Coronary artery (tissue), 2 donors: ENCODE measurements around the gene GARIN5B.

Source experiments
- DNase-seq: peaks from one replicate; pipeline ENCODE4 v3.0.0-alpha.2; 2017; ENCODE audit warnings: low spot score
- H3K27ac ChIP-seq, 2 donors: fragments of 200-600 bp; sonication (generic); one replicate each; pipeline ENCODE4 v1.5.1; 2016 to 2019
- H3K4me3 ChIP-seq: fragments of 200-600 bp; sonication (generic); 2 replicates; pipeline ENCODE4 v1.5.1; 2016; ENCODE audit warnings: mild to moderate bottlenecking, moderate library complexity
- TF ChIP-seq, protein P1 (sequence below): fragments of 200-600 bp; sonication (generic); IDR thresholded peaks from one replicate; pipeline ENCODE4 v1.5.1; 2019; ENCODE audit warnings: antibody characterized with exemption

Gene GARIN5B

DNA sequence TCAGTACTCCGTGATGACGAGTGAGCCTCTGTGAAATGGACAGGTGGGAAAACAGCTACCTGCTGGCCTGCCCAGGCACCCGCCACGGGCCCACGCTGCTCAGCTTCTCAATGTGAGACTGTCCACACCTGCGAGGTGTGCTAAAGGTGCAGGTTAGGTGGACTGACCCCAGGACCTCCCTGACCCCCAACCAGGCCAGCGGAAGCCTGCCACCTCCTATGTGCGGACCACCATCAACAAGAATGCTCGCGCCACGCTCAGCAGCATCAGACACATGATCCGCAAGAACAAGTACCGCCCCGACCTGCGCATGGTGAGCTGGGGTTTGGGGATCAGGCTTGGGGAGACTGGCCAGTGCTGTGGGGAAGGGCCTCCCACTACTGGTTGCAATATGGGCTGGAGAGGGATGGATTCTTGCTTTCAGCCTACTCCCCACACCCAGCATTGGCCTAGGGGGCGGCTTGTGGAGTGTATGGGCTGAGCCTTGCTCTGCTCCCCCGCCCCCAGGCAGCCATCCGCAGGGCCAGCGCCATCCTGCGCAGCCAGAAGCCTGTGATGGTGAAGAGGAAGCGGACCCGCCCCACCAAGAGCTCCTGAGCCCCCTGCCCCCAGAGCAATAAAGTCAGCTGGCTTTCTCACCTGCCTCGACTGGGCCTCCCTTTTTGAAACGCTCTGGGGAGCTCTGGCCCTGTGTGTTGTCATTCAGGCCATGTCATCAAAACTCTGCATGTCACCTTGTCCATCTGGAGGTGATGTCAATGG lies 24.9 kb upstream of the GARIN5B start:
- Histone ChIP-seq H3K27ac (no peak overlapping the region), H3K4me3 (peak overlapping the region; percentile 83)

DNA sequence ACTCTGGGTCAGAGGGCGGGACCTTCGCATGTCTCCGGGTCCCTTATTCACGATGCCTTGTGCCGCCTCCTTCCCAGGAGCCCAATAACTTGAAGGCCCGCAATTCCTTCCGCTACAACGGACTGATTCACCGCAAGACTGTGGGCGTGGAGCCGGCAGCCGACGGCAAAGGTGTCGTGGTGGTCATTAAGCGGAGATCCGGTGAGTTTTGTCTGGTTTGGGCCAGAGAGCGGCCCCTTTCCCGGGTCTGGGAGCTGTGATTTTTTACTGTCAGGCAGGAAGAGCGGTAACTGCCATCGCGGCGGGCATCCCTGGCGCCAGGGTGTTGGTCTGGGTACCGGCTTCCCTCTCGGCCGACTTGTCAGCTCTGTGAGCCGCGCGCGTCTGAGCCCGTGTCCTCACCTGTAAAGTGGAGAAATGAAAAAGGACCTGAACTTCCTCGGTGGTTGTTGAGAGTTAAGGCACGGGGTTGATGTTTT lies 23.5 kb upstream of the GARIN5B start:
- peak overlapping the region; percentile 79 to 97 for H3K27ac ChIP-seq
- TF ChIP-seq, protein P1, sequence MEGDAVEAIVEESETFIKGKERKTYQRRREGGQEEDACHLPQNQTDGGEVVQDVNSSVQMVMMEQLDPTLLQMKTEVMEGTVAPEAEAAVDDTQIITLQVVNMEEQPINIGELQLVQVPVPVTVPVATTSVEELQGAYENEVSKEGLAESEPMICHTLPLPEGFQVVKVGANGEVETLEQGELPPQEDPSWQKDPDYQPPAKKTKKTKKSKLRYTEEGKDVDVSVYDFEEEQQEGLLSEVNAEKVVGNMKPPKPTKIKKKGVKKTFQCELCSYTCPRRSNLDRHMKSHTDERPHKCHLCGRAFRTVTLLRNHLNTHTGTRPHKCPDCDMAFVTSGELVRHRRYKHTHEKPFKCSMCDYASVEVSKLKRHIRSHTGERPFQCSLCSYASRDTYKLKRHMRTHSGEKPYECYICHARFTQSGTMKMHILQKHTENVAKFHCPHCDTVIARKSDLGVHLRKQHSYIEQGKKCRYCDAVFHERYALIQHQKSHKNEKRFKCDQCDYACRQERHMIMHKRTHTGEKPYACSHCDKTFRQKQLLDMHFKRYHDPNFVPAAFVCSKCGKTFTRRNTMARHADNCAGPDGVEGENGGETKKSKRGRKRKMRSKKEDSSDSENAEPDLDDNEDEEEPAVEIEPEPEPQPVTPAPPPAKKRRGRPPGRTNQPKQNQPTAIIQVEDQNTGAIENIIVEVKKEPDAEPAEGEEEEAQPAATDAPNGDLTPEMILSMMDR = no peak
- H3K4me3 ChIP-seq = peak overlapping the region; percentile 83
- DNase-seq = no peak

More for the DNA sequence above, 24.9 kb upstream of the GARIN5B start:
- TF ChIP-seq, protein P1 = no peak
- DNase-seq = no peak

DNA sequence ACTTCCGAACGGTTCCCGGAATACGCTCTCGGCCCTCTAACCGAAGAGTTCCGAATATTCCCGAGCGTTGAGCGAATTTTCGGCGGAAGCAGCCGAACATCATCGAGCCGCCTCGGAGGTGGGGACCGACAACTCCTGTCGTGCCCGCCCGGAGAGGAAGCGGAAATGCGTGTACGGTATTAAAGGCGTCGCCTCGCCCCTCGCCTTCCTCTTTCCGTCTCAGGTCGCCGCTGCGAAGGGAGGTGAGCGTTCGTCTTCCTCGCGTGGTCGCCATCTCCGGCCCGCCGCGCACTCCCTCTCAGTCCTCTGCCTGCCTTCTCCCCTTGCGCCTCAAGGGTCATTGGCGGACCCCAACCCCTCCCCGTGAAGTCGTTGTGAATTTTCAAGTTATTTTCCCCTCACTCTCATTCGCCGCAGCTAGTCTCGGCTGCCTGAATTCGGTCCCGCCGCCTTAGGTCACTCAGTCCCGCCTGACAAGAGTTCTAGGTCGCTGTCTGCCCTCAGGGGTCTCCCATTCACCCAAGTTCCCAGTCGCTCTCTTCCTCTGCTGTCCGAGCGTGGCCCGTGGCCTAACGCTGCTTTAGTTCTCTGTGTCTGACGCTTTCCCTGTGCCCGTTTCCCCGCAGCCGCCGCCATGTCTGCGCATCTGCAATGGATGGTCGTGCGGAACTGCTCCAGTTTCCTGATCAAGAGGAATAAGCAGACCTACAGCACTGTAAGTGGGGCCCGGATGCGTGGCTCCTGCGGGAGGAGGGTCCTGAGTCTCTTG lies 22.8 kb upstream of the GARIN5B start, which contains the start of gene RPL28:
Gene RPL28 (plus strand): TSS at position 209 of the 769 bp plus-strand sequence. CDS start 426 bp downstream, at position 635.
- Histone ChIP-seq H3K27ac (peak within 1 kb of the TSS; percentile 79 to 97), H3K4me3 (peak within 1 kb of the TSS; percentile 83)
- peak; percentile 98 for DNase-seq
- TF ChIP-seq, protein P1 = no peak

DNA sequence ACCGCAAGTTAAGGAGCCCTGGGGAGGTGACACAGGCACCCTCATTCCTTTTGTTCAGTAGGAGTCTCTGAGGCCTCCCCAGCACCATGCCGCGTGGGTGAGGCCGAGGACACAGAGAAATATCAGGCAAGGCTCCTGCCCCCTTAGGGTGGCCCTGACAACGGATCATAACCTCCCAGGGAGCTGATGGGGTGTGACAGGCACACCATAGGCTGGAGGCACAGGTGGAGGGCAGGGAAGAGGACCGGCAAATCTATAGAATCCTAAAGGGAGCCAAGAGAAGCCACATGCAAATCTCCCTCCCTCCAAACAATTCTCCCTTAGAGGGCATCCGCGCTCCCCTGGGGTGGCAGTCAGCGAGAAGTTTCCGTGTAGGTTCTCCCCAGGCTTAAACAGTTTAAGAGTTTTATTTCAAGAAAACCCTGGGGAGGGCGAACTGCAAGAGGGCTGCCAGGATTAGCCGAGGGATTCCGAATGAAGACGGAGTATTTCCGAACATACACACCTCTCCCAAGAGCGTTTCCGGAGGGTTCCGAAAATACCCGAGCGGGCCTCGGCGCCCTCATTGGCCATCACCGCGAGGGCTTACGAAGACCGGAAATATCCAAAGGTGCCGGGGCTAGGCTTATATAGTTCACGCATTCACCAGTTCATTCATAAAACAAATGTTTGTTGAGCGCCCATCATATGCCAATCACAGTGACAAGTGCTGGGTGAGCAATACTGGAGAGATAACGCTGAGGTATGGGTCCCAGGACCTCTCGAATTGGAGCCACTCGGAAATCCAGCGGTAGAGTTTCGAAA lies 22.1 kb upstream of the GARIN5B start:
- TF ChIP-seq, protein P1 = no peak
- Histone ChIP-seq H3K4me3 (peak overlapping the region; percentile 83), H3K27ac (peak overlapping the region; percentile 79 to 97)
- DNase-seq = peak; percentile 95

DNA sequence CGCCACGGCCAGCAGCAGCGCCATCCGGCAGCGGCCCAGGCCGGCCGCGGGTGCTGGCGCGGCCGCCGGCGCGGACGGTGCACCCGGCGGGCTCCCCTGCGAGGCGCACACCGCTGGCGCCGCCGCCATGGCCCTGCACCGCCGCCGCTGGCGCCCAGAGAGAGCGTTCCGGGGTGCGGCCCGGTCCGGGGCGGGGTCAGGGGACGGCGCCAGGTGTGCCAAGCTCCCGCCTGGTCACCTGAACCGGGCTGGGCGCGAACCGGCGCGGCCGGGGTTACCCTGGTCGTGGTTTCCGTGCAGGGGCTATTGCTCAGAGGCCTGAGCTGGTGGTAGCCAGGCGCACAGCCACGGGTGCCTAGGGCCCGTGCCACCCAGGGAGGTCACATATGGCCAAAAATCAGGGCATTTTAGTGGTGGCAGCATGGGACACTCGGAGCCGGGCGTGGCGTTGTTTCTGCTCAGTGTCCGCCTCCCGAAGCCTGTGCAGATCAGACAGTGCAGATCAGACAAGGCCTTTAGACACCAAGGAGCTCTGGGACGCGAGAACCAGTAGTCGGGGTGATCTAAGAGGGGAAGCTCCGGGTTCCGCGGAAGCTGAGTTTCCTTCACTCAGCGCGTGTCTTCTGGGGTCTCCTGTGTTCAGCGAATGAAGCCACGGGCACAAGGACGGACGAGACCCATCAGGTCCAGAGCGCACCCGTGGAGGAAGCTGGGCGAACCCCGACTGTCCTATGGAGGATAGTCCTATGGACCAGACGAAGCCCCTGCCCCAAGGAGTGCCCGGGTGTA lies 21.3 kb upstream of the GARIN5B start, which contains the start of gene TMEM238:
Gene TMEM238 (minus strand): TSS at position 162 of the 789 bp plus-strand sequence. CDS start 33 bp downstream, at position 129.
- no peak for DNase-seq
- TF ChIP-seq, protein P1 = no peak
- peak within 1 kb of the TSS; percentile 83 for H3K4me3 ChIP-seq
- H3K27ac ChIP-seq = peak within 1 kb of the TSS; percentile 79 to 97
